Neural progenitor cell (in vitro differentiated cells): ENCODE results near the gene MAP3K13.

ENCODE experiments used
- EZH2phosphoT487 ChIP-seq: fragments of 200-600 bp; sonication (generic); IDR thresholded peaks from 2 replicates; pipeline ENCODE4 v1.6.1; 2017; ENCODE audit warnings: antibody characterized with exemption
- TF ChIP-seq, protein P1 (sequence below): fragments of 200-600 bp; sonication (generic); IDR thresholded peaks from 2 replicates; pipeline ENCODE4 v1.5.1; 2017; ENCODE audit warnings: antibody characterized with exemption, mild to moderate bottlenecking

DNA sequence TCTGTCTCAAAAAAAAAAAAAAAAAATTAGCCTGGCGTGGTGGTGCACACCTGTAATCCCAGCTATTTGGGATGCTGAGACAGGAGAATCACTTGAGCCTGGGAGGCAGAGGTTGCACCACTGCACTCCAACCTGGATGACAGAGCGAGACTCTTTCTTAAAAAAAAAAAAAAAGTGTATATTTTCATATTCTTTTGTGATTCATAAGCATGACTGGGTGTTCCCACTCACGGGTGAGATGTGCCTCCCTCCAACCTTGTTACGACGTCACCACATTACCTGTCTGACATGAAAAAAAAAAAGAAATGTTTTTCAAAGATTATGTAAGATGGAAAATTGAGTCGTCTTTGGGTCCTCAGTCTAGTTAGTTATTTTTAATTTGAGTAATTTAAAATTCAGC lies 79.1 kb downstream of the MAP3K13 start:
- TF ChIP-seq, protein P1, sequence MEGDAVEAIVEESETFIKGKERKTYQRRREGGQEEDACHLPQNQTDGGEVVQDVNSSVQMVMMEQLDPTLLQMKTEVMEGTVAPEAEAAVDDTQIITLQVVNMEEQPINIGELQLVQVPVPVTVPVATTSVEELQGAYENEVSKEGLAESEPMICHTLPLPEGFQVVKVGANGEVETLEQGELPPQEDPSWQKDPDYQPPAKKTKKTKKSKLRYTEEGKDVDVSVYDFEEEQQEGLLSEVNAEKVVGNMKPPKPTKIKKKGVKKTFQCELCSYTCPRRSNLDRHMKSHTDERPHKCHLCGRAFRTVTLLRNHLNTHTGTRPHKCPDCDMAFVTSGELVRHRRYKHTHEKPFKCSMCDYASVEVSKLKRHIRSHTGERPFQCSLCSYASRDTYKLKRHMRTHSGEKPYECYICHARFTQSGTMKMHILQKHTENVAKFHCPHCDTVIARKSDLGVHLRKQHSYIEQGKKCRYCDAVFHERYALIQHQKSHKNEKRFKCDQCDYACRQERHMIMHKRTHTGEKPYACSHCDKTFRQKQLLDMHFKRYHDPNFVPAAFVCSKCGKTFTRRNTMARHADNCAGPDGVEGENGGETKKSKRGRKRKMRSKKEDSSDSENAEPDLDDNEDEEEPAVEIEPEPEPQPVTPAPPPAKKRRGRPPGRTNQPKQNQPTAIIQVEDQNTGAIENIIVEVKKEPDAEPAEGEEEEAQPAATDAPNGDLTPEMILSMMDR = no peak
- no peak for TF ChIP-seq EZH2phosphoT487
